Upper lobe of left lung (tissue), 6 donors: ENCODE data around the gene DPP10. TPM values are rescaled to one million over a fixed set of nuclear protein-coding genes. Genes with fewer than 3 reads are reported as not detected.

Source experiments
- ATAC-seq, 2 donors: fragments of 200-7000 bp; cut with Tn5 transposase; one replicate each; pipeline ENCODE4 v1.9.1; 2022; ENCODE audit warnings: mild to moderate bottlenecking in 2 of 2, moderate library complexity in 2 of 2; ENCODE audit not compliant: low FRiP score in 2 of 2
- DNase-seq, 2 donors: peaks; one replicate each; pipeline ENCODE4 v3.0.0-alpha.2; 2019 to 2020
- H3K27ac ChIP-seq, 4 donors: fragments of 200-600 bp; sonication (generic); one replicate each; pipeline ENCODE4 v1.5.1; 2016 to 2019
- H3K27me3 ChIP-seq, 4 donors: fragments of 200-600 bp; sonication (generic); one replicate each; pipeline ENCODE4 v1.5.1; 2017 to 2019
- H3K36me3 ChIP-seq, 4 donors: fragments of 200-600 bp; sonication (generic); one replicate each; pipeline ENCODE4 v1.5.1; 2016 to 2019
- H3K4me1 ChIP-seq, 4 donors: fragments of 200-600 bp; sonication (generic); one replicate each; pipeline ENCODE4 v1.5.1; 2018 to 2019
- H3K4me3 ChIP-seq, 4 donors: fragments of 200-600 bp; sonication (generic); one replicate each; pipeline ENCODE4 v1.5.1; 2017 to 2019; ENCODE audit warnings: mild to moderate bottlenecking in 2 of 4, moderate library complexity in 1 of 4
- H3K9me3 ChIP-seq, 4 donors: fragments of 200-600 bp; sonication (generic); one replicate each; pipeline ENCODE4 v1.5.1; 2018 to 2019
- CTCF ChIP-seq, 6 experiments: fragments of 450-650 bp in 4 of 6; fragments of 200-600 bp in 2 of 6; sonication (generic) in 2 of 6; IDR thresholded peaks; one replicate each; pipeline ENCODE4 v1.5.1; 2016 to 2019; ENCODE audit warnings: antibody characterized with exemption in 6 of 6
- EP300 ChIP-seq, 4 donors: sonication (generic); formaldehyde crosslinking; IDR thresholded peaks; one replicate each; pipeline ENCODE4 v1.5.1; 2017; ENCODE audit warnings: antibody characterized with exemption in 4 of 4, control low read depth in 2 of 4
- POLR2A ChIP-seq, 4 donors: fragments of 450-650 bp; IDR thresholded peaks; one replicate each; pipeline ENCODE4 v1.5.1; 2016 to 2017; ENCODE audit warnings: antibody characterized with exemption in 4 of 4, mild to moderate bottlenecking in 2 of 4
- POLR2AphosphoS5 ChIP-seq, 2 donors: sonication (generic); formaldehyde crosslinking; IDR thresholded peaks; one replicate each; pipeline ENCODE4 v1.5.1; 2017; ENCODE audit warnings: antibody characterized with exemption in 2 of 2
- WGBS, 2 donors: methylation state at CpG; one replicate each; pipeline ENCODE4 v1.1.5; 2017 to 2018; 5-methylcytosine and 5-hydroxymethylcytosine counted together
- total RNA-seq, 6 donors: library from RNA; depleted of rRNA in 4 of 6; stranded (reverse); fragments of >200 nt in 4 of 6; gene quantifications; one replicate each; pipeline versions ENCODE4 v1.1.0 to v1.2.1, GENCODE V29; 2016 to 2021
- donor health status: DM: no; HTN: no; CAD: no; lungs with moderate emphysema.
- donor health status: DM: no; HTN: yes; CAD: no; lungs with severe emphysema.

Gene DPP10
- total RNA-seq, 6 donors from 2014 or later, result 0.46 to 1.7 (median 0.77) TPM; not detected in 2

GRCh38 chr2:115359550-115359949 lies 917.1 kb downstream of the DPP10 start:
- Histone ChIP-seq H3K9me3 (peaks cover 0 to 12% (median 5%) of the 10 kb centered on the region in 4 donors), H3K4me1 (no peaks in the 10 kb centered on the region), H3K27ac (no peak overlapping the region), H3K36me3 (no peaks in the 10 kb centered on the region), H3K4me3 (no peak overlapping the region), H3K27me3 (no peaks in the 10 kb centered on the region)
- TF ChIP-seq POLR2A (IDR thresholded peaks at IDR 0.05) (no peak), POLR2AphosphoS5 (IDR thresholded peaks at IDR 0.05) (no peak), EP300 (IDR thresholded peaks at IDR 0.05) (no peak), CTCF (IDR thresholded peaks at IDR 0.05) (no peak)
- ATAC-seq, result no peak
- no peak for DNase-seq

- Histone ChIP-seq H3K27me3 (no peaks in the 10 kb centered on the region), H3K4me1 (no peaks in the 10 kb centered on the region), H3K36me3 (no peaks in the 10 kb centered on the region), H3K4me3 (no peak overlapping the region), H3K9me3 (no peaks in the 10 kb centered on the region), H3K27ac (no peak overlapping the region)
- no peak for TF ChIP-seq CTCF (IDR thresholded peaks at IDR 0.05)
- no peak for TF ChIP-seq POLR2A (IDR thresholded peaks at IDR 0.05)
- TF ChIP-seq POLR2AphosphoS5 (IDR thresholded peaks at IDR 0.05), result no peak
- TF ChIP-seq EP300 (IDR thresholded peaks at IDR 0.05), result no peak
- ATAC-seq (no peak), DNase-seq (no peak)
- WGBS, 2 donors, result 71 to 73% methylated on average over 6 of the region's 6 CpGs
Measured at GRCh38 chr2:115364093-115364492, 921.7 kb downstream of the DPP10 start.

- no peaks in the 10 kb centered on the region for H3K27me3 ChIP-seq
- peaks cover 5 to 7% (median 6%) of the 10 kb centered on the region in 4 donors for H3K9me3 ChIP-seq
- no peaks in the 10 kb centered on the region for H3K36me3 ChIP-seq
- ATAC-seq, result no peak
- TF ChIP-seq EP300 (IDR thresholded peaks at IDR 0.05) (no peak), CTCF (IDR thresholded peaks at IDR 0.05) (no peak), POLR2A (IDR thresholded peaks at IDR 0.05) (no peak), POLR2AphosphoS5 (IDR thresholded peaks at IDR 0.05) (no peak)
- WGBS, 2 donors, result 58 to 63% methylated on average over 4 of the region's 4 CpGs
- H3K4me1 ChIP-seq, result no peaks in the 10 kb centered on the region
- DNase-seq, result no peak
- H3K27ac ChIP-seq, result no peak overlapping the region
- H3K4me3 ChIP-seq, result no peak overlapping the region
Measured at GRCh38 chr2:115369400-115369799, 927.0 kb downstream of the DPP10 start.

- H3K4me3 ChIP-seq, result no peak overlapping the region
- ATAC-seq, result no peak
- 77 to 78% methylated on average over 1 of the region's 1 CpG for WGBS, 2 donors
Measured at GRCh38 chr2:115374981-115375380, 932.5 kb downstream of the DPP10 start.

More at GRCh38 chr2:115374981-115375380, 932.5 kb downstream of the DPP10 start:
- TF ChIP-seq POLR2A (IDR thresholded peaks at IDR 0.05), result no peak
- no peak for TF ChIP-seq EP300 (IDR thresholded peaks at IDR 0.05)
- TF ChIP-seq POLR2AphosphoS5 (IDR thresholded peaks at IDR 0.05), result no peak
- no peak for TF ChIP-seq CTCF (IDR thresholded peaks at IDR 0.05)
- Histone ChIP-seq H3K27ac (no peak overlapping the region), H3K9me3 (peaks cover 10 to 21% (median 15%) of the 10 kb centered on the region in 4 donors), H3K27me3 (no peaks in the 10 kb centered on the region), H3K4me1 (no peaks in the 10 kb centered on the region), H3K36me3 (no peaks in the 10 kb centered on the region)
- DNase-seq, result no peak
